GM19240 (cell line): ENCODE measurements around the gene C1orf198.

ENCODE experiments used
- DNase-seq: peaks from one replicate; pipeline ENCODE4 v3.0.0; 2011; ENCODE audit warnings: low spot score; ENCODE audit not compliant: insufficient read length

C1orf198 gene

GRCh38 chr1:230814949-230815692 lies 53.2 kb downstream of the C1orf198 start:
- DNase-seq, result no peak

- DNase-seq, result no peak
Observed at GRCh38 chr1:230812568-230812967, 55.8 kb downstream of the C1orf198 start.

- DNase-seq, result no peak
Observed at GRCh38 chr1:230809256-230809990, 58.9 kb downstream of the C1orf198 start.

- DNase-seq, result no peak
Observed at GRCh38 chr1:230808281-230808872, 59.9 kb downstream of the C1orf198 start.

GRCh38 chr1:230807561-230808280 lies 60.6 kb downstream of the C1orf198 start:
- no peak for DNase-seq

GRCh38 chr1:230807029-230807428 lies 61.3 kb downstream of the C1orf198 start:
- DNase-seq, result no peak

- DNase-seq, result no peak
Observed at GRCh38 chr1:230806552-230806951, 61.8 kb downstream of the C1orf198 start.

- DNase-seq, result no peak
Observed at GRCh38 chr1:230804396-230804795, 63.9 kb downstream of the C1orf198 start.

GRCh38 chr1:230800891-230801840 lies 67.2 kb downstream of the C1orf198 start:
- no peak for DNase-seq

- DNase-seq, result no peak
Observed at GRCh38 chr1:230798491-230798890, 69.8 kb downstream of the C1orf198 start.

- DNase-seq, result no peak
Observed at GRCh38 chr1:230797942-230798365, 70.4 kb downstream of the C1orf198 start.

GRCh38 chr1:230797376-230797920 lies 70.9 kb downstream of the C1orf198 start:
- no peak for DNase-seq

- no peak for DNase-seq
Observed at GRCh38 chr1:230796626-230797025, 71.7 kb downstream of the C1orf198 start.

- no peak for DNase-seq
Observed at GRCh38 chr1:230794871-230795605, 73.3 kb downstream of the C1orf198 start.

- no peak for DNase-seq
Observed at GRCh38 chr1:230794431-230794830, 73.9 kb downstream of the C1orf198 start.

- DNase-seq, result no peak
Observed at GRCh38 chr1:230793463-230793745, 74.9 kb downstream of the C1orf198 start.

- no peak for DNase-seq
Observed at GRCh38 chr1:230792691-230793462, 75.4 kb downstream of the C1orf198 start.

GRCh38 chr1:230791986-230792564 lies 76.2 kb downstream of the C1orf198 start:
- DNase-seq, result no peak

GRCh38 chr1:230790026-230790425 lies 78.3 kb downstream of the C1orf198 start:
- DNase-seq, result no peak
